ENCODE results near the gene ALDH3B2.

- TF ChIP-seq CTCF (conservative IDR thresholded peaks at IDR 0.05; ENCODE audit: low read depth in 2 of 2) (no peak), EZH2phosphoT487 (IDR thresholded peaks at IDR 0.05; ENCODE audit: unreplicated experiment) (no peak), NANOG (IDR thresholded peaks at IDR 0.05; ENCODE audit: borderline replicate concordance) (no peak), POLR2AphosphoS5 (IDR thresholded peaks at IDR 0.05; ENCODE audit: low read depth) (no peak), EZH2 (IDR thresholded peaks at IDR 0.05; ENCODE audit: low read depth, unreplicated experiment) (no peak), ZNF114 (CRISPR knock-in tag; IDR thresholded peaks at IDR 0.05) (no peak), STAT1 (IDR thresholded peaks at IDR 0.05; ENCODE audit: unreplicated experiment) (no peak)
- TF ChIP-seq, protein P1, sequence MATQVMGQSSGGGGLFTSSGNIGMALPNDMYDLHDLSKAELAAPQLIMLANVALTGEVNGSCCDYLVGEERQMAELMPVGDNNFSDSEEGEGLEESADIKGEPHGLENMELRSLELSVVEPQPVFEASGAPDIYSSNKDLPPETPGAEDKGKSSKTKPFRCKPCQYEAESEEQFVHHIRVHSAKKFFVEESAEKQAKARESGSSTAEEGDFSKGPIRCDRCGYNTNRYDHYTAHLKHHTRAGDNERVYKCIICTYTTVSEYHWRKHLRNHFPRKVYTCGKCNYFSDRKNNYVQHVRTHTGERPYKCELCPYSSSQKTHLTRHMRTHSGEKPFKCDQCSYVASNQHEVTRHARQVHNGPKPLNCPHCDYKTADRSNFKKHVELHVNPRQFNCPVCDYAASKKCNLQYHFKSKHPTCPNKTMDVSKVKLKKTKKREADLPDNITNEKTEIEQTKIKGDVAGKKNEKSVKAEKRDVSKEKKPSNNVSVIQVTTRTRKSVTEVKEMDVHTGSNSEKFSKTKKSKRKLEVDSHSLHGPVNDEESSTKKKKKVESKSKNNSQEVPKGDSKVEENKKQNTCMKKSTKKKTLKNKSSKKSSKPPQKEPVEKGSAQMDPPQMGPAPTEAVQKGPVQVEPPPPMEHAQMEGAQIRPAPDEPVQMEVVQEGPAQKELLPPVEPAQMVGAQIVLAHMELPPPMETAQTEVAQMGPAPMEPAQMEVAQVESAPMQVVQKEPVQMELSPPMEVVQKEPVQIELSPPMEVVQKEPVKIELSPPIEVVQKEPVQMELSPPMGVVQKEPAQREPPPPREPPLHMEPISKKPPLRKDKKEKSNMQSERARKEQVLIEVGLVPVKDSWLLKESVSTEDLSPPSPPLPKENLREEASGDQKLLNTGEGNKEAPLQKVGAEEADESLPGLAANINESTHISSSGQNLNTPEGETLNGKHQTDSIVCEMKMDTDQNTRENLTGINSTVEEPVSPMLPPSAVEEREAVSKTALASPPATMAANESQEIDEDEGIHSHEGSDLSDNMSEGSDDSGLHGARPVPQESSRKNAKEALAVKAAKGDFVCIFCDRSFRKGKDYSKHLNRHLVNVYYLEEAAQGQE (IDR thresholded peaks at IDR 0.05; ENCODE audit: unreplicated experiment), result no peak
- TF ChIP-seq, protein P2, sequence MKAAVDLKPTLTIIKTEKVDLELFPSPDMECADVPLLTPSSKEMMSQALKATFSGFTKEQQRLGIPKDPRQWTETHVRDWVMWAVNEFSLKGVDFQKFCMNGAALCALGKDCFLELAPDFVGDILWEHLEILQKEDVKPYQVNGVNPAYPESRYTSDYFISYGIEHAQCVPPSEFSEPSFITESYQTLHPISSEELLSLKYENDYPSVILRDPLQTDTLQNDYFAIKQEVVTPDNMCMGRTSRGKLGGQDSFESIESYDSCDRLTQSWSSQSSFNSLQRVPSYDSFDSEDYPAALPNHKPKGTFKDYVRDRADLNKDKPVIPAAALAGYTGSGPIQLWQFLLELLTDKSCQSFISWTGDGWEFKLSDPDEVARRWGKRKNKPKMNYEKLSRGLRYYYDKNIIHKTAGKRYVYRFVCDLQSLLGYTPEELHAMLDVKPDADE (IDR thresholded peaks at IDR 0.05), result no peak
These were observed 41.3 kb downstream of the ALDH3B2 start for GRCh38 chr11:67632982-67633755.
